HG03196 (cell line): Measurements from ENCODE around the gene LIPM.

Experiments
- ATAC-seq: cut with Tn5 transposase; IDR thresholded peaks from one replicate; pipeline ENCODE4 v1.9.1; 2021; ENCODE audit not compliant: unreplicated experiment

Gene LIPM

GRCh38 chr10:88800152-88801125, 2.1 kb upstream of the LIPM start:
- ATAC-seq, result no peak

- ATAC-seq, result no peak
Measured at GRCh38 chr10:88803641-88804040, 1.1 kb downstream of the LIPM start.

DNA sequence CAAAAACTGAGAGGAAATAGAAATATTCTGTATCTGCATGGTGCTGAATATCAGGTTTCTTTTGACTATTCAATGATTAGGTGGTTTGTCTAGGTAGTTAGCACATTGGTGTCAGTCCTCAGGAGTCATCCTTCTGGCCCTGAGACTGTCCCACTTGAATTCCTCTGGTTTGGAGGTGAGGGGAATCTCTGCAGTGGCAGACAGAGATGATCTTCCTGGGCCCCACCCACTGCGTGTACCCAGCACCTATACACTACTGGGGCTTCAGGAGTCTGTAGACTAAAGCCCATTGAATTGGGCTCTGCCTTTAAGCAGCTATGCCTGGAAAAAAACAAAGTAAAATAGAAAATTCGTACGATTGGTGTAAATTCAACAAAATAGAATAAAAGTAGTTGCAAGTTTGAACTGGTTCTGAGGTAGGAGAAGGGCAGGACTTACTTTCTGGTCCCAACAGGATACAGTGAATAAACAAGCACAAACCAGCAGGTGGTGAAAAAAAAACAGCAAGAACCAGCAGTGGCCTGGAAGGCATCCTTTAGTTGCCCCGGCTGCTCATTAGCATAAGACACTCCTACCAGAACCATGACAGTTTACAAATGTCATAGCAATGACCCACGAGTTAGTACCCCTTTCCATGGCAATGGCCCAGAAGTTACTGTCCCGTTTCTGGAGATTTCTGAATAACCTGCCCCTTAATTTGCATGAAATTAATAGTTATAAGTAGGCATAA, 1.7 kb downstream of the LIPM start:
- no peak for ATAC-seq

DNA sequence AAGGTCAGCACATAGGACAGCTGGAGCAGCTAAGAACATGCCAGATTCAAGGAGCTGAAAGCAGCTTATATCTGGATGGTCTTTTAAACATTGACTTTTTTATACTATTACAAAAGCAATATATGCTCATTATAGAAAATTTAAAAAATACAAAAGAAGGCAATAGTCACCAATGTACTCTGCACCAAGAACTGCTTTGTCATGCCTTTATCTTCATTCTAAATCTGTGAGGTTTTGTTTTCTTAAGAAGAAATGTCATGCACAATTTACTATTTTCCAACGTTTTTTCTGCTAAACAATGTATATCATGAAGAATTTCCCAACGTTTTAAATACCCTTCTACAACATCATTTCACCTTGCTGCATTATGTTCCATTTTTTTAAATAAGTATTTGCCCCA, 2.8 kb downstream of the LIPM start:
- ATAC-seq, result no peak

GRCh38 chr10:88805924-88806323, 3.4 kb downstream of the LIPM start:
- no peak for ATAC-seq

GRCh38 chr10:88809621-88810020, 7.1 kb downstream of the LIPM start:
- ATAC-seq, result no peak

DNA sequence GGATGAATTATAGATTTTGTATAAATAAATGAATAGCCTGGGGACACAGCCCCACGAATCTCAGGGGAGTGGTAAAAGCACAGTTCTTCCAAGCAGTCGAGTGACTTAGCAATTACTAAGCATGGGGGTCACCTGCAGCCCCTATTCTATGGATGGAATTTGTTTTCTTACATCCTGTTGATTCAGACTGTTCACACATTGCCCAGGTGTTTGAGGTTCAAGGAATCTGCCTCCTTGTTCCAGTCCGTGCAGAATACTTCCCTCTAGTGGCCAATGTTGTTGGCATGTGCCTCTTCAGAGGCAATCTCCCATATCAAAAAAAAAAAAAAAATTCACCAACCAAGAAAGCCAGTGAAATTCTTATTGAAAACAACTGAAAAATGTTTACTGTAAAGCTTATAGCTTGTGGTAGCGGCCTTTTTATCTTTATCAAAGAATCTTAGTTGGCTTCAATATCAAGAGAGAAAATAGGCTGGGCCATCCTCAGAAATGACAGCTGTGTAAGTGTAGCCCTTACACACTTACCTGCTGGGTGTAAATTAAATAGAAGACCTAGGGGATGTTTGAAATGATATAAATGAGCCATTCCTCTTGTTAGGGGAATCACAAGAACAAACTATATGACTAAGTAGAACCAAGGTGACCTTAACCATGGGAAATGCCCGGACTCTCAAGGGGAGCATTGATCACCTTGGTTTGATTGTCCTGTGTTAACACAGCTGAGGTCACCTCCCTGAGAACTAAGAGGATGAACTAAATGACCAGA, 7.8 kb downstream of the LIPM start:
- no peak for ATAC-seq

DNA sequence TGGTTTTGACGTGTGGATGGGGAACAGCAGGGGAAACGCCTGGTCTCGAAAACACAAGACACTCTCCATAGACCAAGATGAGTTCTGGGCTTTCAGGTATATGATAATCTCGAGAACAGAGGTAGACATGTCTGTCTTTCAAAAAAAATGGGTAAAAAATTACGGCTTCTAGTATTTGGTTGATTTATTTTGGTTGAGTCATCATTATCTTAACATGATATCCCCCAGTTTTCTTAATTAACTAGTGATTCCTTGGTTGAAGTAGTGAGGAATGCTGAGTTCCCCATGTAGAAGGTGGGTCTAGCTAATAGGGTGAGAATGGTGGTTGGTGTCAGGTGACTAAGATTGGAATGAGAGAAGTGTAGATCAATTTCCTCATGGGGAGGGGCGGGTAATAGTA, 10.7 kb downstream of the LIPM start:
- ATAC-seq, result no peak

DNA sequence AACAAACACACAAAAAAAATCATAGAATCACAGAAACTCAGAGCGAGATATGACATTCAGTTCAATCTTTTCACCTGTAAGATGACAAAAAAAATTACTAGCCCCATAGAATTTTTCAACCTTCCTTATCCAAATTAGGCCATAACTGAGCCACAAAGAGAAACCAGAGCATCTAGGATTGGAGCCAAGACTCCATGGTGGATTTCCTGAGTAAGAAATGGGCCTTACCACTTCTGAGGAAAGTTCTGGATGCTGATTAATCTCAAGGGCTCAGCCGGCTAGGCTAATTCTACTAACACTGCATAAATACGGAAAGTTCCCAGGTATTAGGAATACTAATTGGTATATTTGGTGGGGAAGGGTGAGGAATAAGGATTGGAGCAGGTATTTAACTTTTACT, 16.8 kb downstream of the LIPM start:
- ATAC-seq, result no peak

GRCh38 chr10:88820748-88821401, 18.3 kb downstream of the LIPM start:
- no peak for ATAC-seq

DNA sequence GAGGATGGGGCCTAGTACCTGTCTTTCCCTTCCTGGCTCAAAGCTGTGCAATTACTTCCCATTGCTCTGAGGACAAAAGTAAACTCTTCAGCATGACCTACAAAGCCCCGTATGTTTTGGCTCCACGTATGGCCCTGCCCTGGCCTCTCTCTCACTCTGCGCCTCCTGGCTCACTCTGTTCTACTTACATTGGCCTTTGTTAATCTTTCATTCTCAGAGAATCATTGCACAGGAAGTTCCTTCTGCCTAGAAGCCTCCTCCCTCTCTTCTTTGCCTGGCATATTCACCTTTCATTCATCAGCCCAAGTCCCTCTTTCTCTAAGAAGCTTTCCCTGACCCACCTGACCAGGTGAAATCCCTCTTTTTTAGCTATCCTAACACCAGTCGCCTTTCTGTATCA, 23.9 kb downstream of the LIPM start:
- ATAC-seq, result no peak

- ATAC-seq, result no peak
Measured at GRCh38 chr10:88827671-88828070, 25.1 kb downstream of the LIPM start.

DNA sequence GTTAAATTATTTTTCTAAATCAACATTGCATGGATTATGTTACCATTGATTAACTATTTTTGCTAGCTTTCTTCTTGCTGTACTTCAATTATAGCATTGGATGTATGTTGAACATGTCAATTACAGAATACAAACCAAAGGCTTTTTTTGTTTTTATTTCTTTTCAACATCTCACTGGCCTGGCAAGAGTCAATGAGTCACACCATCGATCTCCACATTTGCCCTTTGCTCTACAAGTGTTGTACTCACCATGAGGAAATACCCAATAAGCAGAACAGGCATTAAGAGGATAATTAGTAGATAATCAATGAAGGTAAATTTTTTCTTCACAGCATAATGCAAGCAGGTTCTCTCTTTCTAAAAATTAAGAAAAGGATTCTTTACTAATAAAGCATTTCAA, 25.8 kb downstream of the LIPM start:
- no peak for ATAC-seq

DNA sequence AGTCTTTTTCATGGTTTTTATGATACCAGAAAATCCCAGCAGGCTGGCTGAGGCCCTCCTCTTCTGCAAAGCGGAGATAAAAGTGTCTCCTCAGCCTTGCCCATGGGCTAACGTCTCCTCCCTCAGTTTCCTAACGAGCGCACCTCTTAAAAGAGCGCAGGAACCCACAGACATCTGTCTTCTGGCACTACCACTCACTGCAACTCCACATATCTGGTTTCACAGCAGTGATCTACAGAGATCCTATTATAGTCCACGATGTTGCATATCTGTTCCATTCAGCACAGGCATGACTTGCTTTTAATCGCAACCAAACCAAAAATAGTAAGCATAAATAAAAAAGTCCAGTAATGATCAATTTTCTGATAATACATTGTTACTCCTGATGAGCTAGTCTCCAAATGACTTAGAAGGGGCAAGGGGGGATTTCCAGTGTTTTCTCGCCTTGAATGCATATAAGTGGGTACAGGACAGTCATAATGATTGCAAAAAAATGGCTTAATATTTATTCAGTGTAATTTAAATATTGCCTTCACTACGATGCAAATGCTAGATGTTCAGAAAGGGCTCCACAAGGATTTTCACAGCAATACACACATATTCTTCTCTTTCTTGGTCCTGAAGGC, 28.2 kb downstream of the LIPM start:
- ATAC-seq, result no peak

- no peak for ATAC-seq
Measured at GRCh38 chr10:88831709-88832108, 29.2 kb downstream of the LIPM start.

GRCh38 chr10:88832376-88832775, 29.8 kb downstream of the LIPM start:
- no peak for ATAC-seq

DNA sequence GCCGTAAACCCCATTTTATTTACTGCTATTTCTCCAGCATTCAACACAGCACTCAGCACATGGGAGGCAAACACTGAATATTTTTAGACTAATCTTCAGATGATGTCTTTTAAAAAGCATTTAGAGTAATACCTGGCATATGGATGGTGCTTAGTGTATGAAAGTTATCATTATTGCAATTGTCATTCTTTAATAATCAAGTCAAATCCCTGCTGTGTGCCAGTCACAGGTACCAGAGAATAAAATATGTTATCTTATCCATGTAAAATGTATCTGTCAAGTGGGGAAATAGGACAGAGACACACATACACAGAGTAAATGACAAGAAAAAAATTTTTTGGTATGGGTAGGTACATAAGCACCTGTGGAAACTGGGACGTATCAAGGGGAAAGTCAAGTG, 30.6 kb downstream of the LIPM start:
- no peak for ATAC-seq

DNA sequence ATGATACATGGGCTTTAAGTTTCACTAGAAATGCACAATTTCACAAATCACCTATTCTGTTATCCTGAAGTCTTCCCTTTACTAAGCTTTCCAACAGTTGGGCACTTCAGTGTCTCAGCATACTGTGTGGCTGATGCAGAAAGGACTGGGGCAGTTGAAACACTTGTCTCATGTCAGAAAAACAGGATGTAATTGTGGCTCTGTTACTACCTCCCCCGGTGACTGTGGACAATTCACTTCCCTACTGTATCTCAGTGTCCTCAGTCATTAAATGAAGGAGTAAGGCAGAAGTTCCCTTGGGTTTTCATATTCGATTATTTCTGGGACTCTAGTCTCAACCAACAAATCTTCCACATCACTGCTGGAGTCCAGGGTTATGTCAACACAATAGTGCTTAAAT, 31.2 kb downstream of the LIPM start:
- no peak for ATAC-seq

GRCh38 chr10:88835096-88835909, 32.8 kb downstream of the LIPM start:
- peak; percentile 74 for ATAC-seq

DNA sequence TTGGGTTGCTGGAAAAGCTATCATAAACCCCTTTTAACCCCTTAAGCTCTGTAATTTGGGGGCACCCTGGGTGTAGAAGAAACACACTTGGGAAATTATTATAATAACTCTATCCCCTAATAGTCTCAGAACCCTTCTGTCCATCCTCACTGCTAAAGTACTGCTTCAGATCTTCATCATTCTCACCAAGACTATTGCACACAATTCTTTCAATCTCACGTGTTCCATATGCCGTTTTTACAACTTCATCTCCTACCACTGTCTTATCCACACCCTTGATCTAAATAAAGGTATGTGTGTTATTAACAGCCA, 33.3 kb downstream of the LIPM start:
- ATAC-seq, result no peak
